Left ventricle myocardium inferior (tissue), 1 donor: ENCODE results near the gene RNF225. TPM values are rescaled to one million over a fixed set of nuclear protein-coding genes. Genes with fewer than 3 reads are reported as not detected.
"Not testable (repeated sequence)": the region's sequence is repeated elsewhere in the genome, so short reads cannot be mapped to it uniquely, and the experiment has no call there.

ENCODE experiments used
- DNase-seq: peaks from one replicate; pipeline ENCODE4 v3.0.0-alpha.2; 2020
- H3K27ac ChIP-seq: fragments of 200-600 bp; replicated peaks from 2 replicates; pipeline ENCODE4 v1.8.0; 2021
- H3K27me3 ChIP-seq: fragments of 200-600 bp; 2 replicates; pipeline ENCODE4 v1.8.0; 2021; ENCODE audit warnings: low read depth
- H3K36me3 ChIP-seq: fragments of 200-600 bp; 2 replicates; pipeline ENCODE4 v1.8.0; 2021
- H3K4me1 ChIP-seq: fragments of 200-600 bp; 2 replicates; pipeline ENCODE4 v1.8.0; 2021
- H3K4me3 ChIP-seq: fragments of 200-600 bp; 2 replicates; pipeline ENCODE4 v1.8.0; 2021; ENCODE audit warnings: mild to moderate bottlenecking, moderate library complexity
- H3K9me3 ChIP-seq: fragments of 200-600 bp; replicated peaks from 2 replicates; pipeline ENCODE4 v1.8.0; 2021
- intact Hi-C: fragments of 100-400 bp; cut with micrococcal nuclease; formaldehyde crosslinking; loops from one replicate; pipeline ENCODE4 v1.11.0; 2022
- total RNA-seq: library from RNA; stranded (reverse); fragmentation: NEBNext Ultra II Directional; extraction: Animal tissue kit (Norgen Biotek cat#: 25700); gene quantifications from one replicate; pipeline ENCODE4 v1.2.1, GENCODE V29; 2021
- TF ChIP-seq, protein P1 (sequence below): fragments of 200-600 bp; IDR thresholded peaks from 2 replicates; pipeline ENCODE4 v1.8.0; 2021; ENCODE audit warnings: antibody characterized with exemption, mild to moderate bottlenecking, borderline replicate concordance
- donor health status: DM: no; HTN: yes; CAD: no; lungs with severe emphysema.

Gene RNF225
- total RNA-seq, 1 donor from 2014 or later, result not detected

DNA sequence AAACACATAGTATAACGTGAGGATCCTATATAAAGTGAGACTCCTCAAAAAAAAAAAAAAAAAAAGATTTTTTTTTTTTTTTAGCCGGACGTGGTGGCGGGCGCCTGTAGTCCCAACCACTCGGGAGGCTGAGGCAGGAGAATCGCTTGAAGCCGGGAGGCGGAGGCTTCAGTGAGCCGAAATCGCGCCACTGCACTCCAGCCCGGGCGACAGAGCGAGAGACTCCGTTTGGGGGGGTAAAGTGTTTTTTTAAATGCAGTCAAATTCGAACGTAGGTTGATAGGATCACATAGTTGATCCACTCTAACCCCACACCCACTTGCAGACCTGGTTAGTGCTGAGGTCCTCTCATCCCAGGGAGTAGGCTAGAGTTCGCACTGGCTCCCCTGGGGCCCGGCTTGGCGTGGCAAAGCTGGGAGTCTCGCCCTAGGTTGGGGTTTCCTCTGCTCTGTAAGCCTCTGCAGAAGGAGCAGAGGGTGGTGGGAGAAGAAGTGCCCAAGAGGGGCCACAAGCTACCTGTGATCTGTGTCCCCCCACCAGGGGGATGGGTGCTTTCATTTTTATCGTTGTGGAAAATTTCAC, 6.5 kb downstream of the RNF225 start:
- Histone ChIP-seq H3K27me3 (peaks cover 15% of the 10 kb centered on the region), H3K9me3 (no peaks in the 10 kb centered on the region), H3K4me1 (peaks cover 28% of the 10 kb centered on the region), H3K27ac (peak overlapping the region; percentile 67), H3K36me3 (no peaks in the 10 kb centered on the region), H3K4me3 (peak overlapping the region; percentile 74)
- no peak for DNase-seq
- intact Hi-C loops, result no loop called here
- TF ChIP-seq, protein P1, sequence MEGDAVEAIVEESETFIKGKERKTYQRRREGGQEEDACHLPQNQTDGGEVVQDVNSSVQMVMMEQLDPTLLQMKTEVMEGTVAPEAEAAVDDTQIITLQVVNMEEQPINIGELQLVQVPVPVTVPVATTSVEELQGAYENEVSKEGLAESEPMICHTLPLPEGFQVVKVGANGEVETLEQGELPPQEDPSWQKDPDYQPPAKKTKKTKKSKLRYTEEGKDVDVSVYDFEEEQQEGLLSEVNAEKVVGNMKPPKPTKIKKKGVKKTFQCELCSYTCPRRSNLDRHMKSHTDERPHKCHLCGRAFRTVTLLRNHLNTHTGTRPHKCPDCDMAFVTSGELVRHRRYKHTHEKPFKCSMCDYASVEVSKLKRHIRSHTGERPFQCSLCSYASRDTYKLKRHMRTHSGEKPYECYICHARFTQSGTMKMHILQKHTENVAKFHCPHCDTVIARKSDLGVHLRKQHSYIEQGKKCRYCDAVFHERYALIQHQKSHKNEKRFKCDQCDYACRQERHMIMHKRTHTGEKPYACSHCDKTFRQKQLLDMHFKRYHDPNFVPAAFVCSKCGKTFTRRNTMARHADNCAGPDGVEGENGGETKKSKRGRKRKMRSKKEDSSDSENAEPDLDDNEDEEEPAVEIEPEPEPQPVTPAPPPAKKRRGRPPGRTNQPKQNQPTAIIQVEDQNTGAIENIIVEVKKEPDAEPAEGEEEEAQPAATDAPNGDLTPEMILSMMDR, result no peak

DNA sequence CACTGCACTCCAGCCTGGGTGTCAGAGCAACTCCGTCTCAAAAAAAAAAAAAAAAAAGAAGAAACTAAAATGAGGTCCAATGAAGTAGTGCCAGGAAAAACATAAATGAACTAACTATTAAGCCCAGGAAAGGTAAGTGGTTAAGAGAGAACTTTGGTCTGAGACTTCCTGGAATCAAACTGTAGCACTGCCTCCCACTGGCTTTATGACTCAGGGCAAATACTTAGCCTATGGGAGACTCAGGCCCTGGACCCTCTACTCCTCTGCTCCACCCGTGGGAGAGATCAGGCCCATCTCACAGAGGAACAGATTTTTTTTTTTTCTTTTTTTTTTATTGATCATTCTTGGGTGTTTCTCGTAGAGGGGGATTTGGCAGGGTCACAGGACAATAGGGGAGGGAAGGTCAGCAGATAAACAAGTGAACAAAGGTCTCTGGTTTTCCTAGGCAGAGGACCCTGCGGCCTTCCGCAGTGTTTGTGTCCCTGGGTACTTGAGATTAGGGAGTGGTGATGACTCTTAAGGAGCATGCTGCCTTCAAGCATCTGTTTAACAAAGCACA, 8.5 kb downstream of the RNF225 start:
- H3K27ac ChIP-seq, H3K4me3 ChIP-seq, H3K27me3 ChIP-seq, DNase-seq, H3K9me3 ChIP-seq, H3K36me3 ChIP-seq, intact Hi-C loops: not testable (repeated sequence)
- peaks cover 45% of the 10 kb centered on the region for H3K4me1 ChIP-seq

DNA sequence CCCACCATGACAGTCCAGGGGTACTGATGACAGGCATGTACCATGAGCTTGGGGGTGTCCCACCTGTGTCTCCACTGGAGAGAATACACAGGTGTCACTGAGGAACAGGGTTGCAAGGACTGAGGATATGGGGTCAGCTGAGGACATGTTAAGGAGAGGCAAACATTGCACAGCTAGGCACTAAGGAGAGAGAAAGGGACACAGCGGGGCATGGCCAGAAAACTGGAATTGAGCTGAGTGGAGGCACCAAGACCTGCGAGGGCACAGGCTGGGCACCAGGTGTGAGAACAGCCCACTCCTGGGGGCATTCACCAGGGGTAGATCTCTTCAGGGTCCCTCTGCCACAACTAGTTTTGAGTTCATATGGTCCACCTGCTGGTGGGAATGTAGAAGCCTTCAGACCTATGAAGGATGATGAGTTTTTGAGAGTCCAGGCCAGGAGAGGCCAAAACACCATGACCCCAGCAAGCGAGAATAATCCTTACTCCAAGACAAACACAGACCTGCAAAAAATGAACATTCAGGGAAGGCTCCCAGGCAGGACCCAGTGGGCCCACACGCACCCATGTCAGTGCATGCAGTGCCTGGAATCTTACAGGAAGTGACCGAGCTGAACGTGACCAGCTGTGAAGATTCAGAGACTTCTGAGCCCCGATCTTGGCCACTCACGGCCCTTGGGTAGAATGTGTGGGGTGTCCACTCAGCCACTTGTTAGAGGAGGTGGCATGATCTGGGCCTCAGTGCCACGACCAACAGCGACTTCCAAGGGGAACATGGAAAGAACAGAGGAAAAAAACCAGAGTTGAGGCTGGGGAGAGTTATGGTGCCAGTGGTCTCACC, 11.6 kb downstream of the RNF225 start:
- Histone ChIP-seq H3K9me3 (no peaks in the 10 kb centered on the region), H3K36me3 (no peaks in the 10 kb centered on the region), H3K27ac (peak overlapping the region; percentile 94), H3K4me1 (peaks cover 39% of the 10 kb centered on the region), H3K4me3 (peak overlapping the region; percentile 86), H3K27me3 (no peaks in the 10 kb centered on the region)
- no peak for DNase-seq
- TF ChIP-seq, protein P1, result peak; percentile 32
- intact Hi-C loops, result no loop called here

DNA sequence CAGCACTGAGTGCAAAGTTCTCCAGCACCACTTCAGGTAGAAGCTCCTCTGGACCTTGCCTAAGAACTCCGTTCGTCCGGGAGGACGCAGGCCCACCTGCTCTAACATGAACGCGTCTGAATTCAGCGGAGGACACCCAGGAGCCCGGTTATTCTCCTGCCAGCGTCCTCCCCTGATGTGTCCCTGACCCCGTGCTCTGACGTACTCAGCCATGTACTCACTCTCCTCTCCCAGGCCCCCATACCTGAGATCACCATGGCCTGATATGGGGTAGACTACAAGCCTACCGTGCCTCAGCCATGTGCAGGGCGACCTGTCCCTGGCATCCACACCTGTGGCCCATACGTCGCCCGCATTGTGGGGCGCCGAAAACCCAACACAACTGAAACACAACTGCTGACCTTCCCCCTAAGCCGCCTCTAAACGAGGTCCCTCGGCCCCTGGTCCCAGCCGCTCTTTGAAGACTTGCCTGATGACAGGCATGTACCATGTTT, 12.2 kb downstream of the RNF225 start:
- Histone ChIP-seq H3K9me3 (no peaks in the 10 kb centered on the region), H3K4me3 (peak overlapping the region; percentile 86), H3K27me3 (no peaks in the 10 kb centered on the region), H3K4me1 (peaks cover 37% of the 10 kb centered on the region), H3K36me3 (no peaks in the 10 kb centered on the region), H3K27ac (peak overlapping the region; percentile 94)
- intact Hi-C loops, result no loop called here
- DNase-seq, result no peak
- TF ChIP-seq, protein P1, result no peak

DNA sequence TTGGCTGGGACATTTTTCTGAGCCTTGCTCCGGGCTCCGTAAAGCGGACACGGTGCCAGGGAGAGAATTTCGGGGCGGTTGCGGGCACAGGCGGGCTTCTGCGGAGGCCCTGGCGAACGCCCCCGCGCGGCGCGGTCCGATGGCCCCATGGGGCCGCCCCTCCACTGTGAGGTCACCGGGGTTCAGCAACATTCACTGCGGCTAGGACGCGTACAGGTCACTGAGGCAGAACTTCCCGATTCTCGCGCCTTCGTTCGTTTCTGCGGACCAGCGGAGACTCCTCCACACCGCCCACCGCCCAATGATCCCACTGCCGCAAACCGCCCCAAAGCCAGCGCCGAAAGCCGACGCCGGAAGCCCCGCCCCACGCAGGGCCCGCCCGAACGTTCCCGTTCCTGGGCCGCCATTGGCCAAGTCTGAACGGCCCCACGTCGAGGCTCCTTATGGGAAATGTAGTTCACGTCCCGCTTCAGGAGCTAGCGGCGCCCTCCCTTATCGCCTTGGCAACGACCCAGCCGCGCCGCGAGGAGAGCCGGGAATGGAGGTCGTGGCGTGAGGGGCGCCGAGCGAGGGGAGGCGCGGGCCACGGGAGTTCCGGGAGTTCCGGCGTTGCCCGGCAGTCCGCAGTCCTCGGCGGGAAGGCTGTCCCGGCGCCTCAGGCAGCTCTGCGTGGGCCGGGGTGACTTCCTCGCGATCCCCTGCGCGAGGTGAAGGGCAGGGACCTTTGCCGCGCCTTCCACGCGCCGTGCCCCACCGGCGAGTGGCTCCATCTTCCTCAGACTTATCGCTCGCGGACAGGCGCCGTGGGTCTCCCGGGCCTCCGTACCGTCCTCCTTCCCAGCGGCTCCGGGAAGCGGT, 12.9 kb downstream of the RNF225 start, which contains the start of gene ZNF584:
TSS of gene ZNF584 (plus strand) at position 498 of the 858 bp plus-strand sequence. CDS start 499 bp downstream, outside the sequence.
- peak within 1 kb of the TSS; percentile 86 for H3K4me3 ChIP-seq
- peak; percentile 96 for DNase-seq
- H3K36me3 ChIP-seq, result no peaks in the 10 kb centered on the region
- no peaks in the 10 kb centered on the region for H3K9me3 ChIP-seq
- H3K27ac ChIP-seq, result peak within 1 kb of the TSS; percentile 94
- intact Hi-C loops, result no loop called here
- no peaks in the 10 kb centered on the region for H3K27me3 ChIP-seq
- H3K4me1 ChIP-seq, result peaks cover 37% of the 10 kb centered on the region
- TF ChIP-seq, protein P1, result no peak
